GM12891 (cell line): ENCODE measurements around the gene CACNG4.

Source experiments
- POLR2A ChIP-seq: IDR thresholded peaks from 2 replicates; pipeline ENCODE4 v1.6.1; 2011; ENCODE audit warnings: low read depth, low read length, control low read depth
- POLR2AphosphoS5 ChIP-seq: IDR thresholded peaks from 2 replicates; pipeline ENCODE4 v1.6.1; 2011; ENCODE audit warnings: low read depth, low read length, control low read depth

- TF ChIP-seq POLR2A (no peak), POLR2AphosphoS5 (no peak)
These were observed 82.9 kb downstream of the CACNG4 start for GRCh38 chr17:67047382-67047781.
